Activated naive CD4-positive, alpha-beta T cell treated with Interleukin-2 at 50 U/mL for 16 hours (primary cell): ENCODE measurements around the gene CBARP.
"Not testable (repeated sequence)": the region's sequence is repeated elsewhere in the genome, so short reads cannot be mapped to it uniquely, and the experiment has no call there.

Source experiments
- DNase-seq: peaks from one replicate; pipeline ENCODE4 v3.0.0-alpha.2; 2020

The CBARP gene

DNA sequence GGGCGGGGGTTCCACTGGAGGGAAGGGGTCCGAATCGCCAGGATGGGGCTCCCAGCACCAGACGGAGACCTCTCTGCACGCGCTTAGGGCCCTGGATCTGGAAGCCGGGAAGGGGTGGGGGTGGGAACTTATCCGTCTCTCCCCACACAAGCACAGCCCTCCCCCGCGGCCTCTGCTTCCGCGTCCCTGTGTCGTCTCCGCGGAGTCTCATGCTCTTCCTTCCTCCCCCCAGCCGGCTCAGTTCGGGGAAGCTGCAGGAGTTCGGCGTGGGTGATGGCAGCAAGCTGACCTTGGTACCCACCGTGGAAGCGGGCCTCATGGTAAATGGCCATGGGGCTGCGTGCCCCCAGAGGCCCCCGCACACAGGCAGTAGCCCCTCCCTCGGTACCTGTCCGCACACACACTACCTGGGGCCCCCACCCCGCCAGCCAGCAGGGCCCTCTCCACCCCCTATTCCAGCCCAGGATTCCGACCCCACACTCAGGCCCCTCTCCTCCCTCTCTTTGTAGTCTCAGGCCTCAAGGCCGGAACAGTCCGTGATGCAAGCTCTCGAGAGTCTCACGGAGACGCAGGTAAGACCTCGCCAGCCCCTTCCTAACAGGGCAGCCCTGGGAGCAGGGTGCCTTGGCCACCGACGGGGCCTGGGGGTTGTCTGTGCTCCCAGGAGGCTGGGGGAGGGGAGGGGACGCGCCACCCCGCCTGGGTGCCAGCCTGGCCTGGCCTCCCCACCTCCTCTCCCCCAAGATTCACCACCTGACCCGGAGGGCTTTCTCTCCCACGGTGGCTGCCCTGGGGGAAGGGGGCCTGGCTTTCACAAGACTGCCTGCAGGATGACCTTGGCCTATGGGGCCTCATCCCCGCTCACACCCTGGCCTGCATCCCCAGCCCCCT, 13.8 kb upstream of the CBARP start:
- DNase-seq, result peak; percentile 63

DNA sequence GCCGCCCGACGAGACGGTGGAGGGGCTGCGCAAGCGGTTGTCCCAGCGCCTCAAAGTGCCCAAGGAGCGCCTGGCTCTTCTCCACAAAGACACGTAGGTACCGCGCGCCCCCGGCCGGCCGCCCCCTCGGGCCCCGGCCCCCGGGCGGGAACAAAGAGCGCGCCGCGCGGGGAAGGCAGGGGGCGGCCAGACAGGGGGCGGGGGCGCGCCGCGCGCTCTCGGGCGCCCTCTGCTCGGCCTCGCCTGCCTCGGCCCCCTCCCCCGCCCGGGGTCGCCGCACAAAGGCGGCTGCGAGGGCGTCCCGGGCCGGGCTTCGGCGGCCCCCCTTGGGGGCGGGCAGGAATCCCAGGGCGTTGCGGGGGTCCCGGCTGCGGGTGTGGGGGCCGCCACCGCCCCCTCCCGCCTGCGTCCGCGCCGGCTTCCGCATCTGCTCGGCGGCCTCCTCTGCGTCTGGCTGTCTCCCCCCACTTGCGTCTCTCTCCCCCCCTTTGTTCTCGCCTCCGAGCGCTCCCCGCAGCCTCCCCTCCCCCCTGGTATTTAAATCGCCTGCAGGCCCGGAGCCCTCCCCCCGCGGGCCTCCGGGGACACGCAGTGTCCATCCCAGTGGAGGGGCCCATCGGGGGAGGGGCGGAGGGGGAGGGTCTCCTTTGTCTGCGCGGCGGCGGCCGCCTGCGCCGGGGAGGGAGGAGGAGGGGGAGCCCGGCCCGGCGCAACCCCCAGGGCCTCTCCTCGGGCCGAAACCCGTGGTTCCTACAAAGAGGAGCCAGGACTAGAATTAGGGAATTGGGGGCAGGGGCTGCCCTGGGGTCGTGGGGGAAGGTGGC, 12.8 kb upstream of the CBARP start:
- peak; percentile 47 for DNase-seq

DNA sequence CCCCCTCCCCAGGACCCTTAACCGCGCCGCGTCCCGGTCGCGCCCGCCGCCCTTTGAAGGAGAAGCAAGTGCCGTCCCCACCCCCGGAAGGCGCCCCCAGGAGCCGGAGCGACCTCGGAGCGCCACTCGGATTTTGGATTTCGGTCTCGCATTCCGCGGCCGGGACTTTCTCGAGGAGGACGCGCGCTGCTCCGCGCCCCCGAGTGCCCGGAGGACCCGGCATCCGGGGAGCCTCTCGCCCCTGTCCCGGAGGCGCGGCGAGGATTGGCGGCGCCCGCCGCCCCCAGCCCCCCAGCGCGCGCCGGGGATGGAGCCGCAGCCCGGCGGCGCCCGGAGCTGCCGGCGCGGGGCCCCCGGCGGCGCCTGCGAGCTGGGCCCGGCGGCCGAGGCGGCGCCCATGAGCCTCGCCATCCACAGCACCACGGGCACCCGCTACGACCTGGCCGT, 12.2 kb upstream of the CBARP start:
- DNase-seq, result no peak

DNA sequence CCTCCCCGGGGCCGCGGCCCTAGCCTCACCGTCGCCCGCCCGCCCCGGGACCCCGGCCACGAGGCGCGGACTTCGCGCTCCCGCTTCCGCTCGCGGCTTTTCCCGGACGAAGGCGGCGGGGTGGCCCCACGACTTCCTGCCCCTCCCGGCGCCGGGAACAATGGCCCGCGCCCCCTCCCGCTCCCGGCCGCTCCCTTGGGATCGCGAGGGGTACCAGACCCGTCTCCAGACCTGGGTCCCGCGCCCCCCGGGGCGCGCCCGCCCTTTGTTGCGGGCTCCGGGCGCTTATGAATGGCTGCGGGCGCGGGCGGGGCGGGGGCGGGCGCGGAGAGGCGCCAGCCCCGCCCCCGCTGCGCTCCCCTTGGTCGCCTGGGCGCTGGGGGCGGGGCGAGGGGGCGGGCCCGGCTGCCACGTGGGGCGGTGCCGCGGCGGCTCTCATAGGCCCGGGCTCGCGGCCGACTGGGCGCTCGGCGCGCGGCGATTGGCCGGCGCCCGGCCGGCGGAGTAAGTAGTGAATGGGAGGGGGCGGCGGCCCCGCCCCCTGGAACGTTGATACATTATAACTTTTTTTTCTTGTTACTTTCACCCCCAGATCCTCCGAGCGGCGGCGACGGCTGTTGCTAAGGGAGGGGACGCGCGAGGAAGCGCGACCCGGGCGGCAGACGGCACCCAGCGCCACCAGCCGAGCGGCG, 11.6 kb upstream of the CBARP start:
- DNase-seq, result peak; percentile 94

DNA sequence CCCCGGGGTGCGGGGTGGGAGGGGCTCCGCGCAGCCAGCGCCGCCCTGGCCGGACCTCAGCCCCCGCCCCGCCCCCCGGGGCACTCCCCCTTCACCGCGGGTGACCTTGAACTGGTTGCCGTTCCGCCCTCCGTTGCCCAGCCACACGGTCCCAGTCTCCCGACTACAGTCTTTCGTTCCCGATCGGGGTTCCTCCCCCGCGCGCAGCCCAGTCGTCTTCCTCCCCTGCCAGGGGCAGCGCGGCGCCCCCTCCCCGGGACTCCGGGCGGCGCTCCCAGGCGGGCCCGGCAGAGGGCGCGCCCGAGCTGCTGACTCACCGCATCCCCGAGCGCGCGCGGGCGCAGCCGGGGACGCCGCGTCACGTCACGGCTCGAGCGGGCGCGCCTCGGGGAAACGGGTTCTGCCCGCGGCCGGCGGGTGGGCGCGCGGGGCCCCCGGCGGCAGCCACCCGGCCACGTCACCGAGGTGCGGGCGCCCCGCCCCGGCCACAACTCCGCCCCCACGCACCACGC, 11.0 kb upstream of the CBARP start:
- peak; percentile 85 for DNase-seq

DNA sequence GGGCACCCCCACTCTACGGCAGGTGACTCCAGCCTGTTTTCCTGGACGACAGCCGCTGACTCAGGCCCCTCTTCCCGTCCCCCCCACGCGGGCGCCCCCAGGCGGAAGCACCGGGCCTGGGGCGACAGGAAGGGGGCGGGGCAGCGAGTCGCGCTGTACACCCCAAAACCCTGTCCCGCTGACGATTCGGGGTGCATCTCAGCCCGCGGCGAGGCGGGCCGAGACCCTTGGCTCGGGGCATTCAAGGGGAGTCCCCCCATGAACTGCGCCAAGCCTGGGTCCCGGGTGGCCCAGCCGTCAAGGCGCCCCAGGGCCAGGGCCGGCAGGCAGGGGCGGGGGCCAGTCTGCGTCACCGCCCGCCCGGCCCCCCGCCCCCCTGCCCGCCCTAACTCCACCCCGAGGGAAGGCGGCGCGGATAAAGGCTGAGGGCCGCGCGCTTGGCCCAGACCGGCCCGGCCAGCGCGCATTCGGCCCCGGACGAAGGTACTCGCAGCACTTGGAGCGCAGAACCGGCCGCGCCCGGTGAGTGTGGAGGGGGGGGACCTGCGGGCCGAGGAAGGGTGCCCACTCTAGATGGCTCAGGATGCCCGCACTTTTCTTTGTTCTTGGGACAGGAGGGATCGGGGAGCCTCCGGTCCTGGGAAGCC, 10.5 kb upstream of the CBARP start, which contains the start of gene MIDN:
MIDN (plus strand) TSS at position 445 of the 647 bp plus-strand sequence. CDS start 1,714 bp downstream, outside the sequence.
- DNase-seq, result peak; percentile 69

DNA sequence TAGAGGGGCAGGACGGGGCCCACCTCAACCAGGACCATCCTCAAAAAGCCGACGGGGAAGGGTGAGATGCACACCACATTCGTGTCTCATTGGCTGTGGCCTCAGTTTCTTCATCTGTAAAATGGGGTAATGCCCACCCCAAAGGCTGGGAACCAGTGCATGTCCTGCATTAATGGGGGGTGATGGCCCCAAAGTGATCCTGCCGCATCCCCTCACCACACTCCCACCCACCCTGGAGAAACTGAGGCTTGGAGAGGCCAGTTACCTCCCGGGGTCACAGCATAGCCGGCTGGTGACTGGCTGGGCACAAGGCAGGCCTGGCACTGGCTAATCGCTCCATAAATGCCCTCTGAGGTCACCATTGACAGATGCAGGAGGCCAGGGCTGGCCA, 9.9 kb upstream of the CBARP start:
- DNase-seq, result no peak

DNA sequence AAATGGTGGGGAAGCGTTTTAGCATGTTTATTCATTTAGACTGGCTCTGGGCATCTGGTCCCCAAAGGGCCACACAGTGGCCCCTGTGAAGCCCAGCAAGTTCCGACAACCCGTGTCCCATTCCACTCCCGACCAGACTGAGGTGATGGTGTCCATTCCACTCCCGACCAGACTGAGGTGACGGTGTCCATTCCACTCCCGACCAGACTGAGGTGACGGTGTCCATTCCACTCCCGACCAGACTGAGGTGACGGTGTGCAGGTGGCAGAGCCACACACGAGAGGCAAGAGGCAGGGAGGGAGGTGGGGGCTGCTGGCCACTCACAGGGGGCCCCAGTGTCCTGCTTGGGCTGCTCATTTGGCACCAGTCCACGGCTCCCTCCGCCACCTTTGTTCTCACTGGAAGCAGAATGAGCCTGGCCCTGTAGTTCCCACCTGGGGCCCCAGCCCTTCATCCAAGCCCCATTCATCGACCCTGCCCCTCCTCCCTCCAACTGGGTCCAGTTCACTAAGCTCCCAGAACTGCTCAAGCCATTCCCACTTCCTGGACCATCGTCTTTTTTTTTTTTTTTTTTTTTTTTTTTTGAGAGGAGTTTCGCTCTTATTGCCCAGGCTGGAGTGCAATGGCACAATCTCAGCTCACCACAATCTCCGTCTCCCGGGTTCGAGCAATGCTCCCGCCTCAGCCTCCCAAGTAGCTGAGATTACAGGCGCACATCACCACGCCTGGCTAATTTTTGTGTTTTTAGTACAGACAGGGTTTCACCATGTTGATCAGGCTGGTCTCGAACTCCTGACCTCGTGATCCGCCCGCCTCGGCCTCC, 8.7 kb upstream of the CBARP start:
- DNase-seq, result not testable (repeated sequence)

DNA sequence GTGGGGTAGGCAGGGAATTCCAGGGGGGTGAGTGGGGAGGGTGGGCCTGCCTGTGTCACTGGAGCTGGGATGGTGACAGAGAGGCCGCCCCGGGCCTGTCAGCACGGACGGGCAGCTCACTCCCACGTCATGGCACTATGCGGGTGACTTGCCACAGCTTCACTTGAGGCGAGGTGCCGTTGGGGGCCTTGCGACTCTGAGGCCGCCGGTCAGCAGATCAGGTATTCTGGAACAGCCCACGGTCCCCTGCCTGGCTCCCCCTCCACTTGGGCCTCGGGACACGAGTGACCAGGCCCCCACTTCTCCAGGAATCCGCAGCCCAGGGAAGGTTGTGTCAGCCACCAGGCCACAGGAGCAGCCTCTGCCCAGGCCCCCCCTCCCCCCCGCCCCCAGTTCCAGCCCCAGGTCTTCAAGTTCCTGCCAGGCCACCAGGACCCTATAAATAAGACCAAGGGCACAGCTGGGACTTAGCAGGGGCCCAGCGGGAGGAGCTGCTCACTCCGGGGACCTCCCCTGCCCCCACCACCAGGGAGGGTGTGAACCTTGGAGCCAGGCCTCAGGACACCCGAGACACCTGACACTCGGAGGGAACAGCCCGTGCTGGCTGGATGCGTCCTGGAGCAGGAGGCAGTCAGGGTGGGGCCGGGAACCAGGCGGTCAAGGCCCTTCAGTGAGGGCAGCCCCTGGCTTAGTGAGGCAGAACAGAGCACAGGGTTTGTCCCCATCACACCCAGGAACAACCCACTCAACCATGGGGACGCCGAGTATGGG, 7.9 kb upstream of the CBARP start:
- DNase-seq, result no peak

DNA sequence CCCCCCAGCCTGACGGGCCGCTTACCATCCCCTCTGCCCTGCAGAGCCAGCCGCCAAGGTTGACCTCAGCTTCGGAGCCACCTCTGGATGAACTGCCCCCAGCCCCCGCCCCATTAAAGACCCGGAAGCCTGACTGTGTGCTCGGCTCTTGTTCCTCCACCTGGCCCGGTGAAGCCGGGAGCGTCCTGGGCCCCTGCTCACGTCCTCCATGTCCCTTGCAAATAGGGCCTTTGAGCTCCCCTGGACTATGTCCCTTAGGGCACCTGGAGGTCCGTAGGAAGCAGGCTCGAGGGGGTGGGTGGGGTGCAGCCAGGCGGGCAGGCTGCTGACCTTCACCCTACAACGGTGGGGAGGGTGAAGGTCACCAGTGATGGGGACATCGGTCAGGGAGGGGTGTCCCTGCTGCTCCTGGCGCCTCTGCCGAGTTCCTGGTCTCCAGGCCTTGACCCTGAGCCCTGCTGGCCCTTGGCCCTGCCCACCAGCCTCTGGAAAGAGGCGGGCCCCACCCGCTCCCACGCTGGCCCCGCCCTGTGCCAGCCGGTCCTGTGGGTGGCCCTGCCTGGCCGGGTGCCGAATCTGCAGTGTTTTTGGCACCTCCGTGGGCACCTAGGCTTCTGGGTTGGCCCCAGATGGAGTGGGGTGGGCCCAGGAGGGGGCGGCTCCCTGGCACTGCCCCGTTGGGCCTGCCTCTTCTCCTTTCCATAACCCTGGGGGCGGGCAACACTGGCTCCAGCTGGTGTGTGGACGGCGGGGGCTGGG, 7.1 kb upstream of the CBARP start:
- DNase-seq, result no peak

DNA sequence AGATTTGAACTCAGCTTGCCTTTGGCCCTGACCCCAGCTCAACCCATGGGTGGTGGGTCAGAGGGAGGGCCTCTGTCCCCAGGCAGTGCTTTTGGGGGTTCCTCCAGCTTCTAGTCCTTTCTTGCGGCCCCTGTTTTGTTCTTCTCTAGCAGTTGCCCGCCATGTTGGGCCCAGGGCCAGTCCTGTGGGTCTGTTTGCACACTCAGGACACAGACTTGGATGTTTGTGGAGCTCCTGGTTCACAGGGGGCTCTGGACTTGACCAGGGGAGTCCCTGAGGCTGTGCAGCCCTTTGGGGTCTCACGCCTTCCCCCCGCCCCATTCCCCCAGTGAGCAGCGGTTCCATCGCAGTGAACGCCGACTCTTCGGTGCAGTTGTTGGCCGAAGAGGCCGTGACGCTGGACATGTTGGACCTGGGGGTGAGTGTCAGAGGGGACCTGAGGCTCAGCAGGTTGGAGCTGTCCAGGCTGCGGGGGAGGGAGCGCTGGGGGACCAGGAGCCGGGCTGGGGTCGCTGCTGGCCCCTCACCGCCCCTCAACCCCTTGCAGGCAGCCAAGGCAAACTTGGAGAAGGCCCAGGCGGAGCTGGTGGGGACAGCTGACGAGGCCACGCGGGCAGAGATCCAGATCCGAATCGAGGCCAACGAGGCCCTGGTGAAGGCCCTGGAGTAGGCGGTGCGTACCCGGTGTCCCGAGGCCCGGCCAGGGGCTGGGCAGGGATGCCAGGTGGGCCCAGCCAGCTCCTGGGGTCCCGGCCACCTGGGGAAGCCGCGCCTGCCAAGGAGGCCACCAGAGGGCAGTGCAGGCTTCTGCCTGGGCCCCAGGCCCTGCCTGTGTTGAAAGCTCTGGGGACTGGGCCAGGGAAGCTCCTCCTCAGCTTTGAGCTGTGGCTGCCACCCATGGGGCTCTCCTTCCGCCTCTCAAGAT, 6.2 kb upstream of the CBARP start:
- DNase-seq, result peak; percentile 86

DNA sequence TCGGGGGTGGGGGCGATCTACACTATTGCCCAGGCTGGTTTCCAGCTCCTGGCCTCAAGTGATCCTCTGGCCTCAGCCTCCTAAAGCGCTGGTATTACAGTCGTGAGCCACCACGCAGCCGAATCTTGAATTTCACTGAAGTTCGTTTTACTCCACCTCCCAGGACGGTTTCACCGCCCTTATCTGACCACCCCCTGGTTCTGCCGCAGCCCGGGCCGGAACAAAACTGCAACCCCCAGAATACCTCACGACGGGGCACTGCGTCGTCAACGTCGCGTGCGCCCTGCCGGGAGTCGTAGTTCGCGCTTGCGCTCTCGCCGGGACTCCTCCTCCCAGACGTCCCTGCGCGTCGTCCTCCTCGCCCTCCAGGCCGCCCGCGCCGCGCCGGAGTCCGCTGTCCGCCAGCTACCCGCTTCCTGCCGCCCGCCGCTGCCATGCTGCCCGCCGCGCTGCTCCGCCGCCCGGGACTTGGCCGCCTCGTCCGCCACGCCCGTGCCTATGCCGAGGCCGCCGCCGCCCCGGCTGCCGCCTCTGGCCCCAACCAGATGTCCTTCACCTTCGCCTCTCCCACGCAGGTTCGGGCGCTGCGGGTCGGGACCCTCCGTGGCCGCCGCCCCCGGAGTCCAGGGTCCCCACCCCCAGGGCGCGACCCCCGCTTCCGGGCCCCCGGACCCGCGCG, 3.8 kb upstream of the CBARP start, which contains the start of gene ATP5F1D:
ATP5F1D (plus strand) TSS at position 335 of the 679 bp plus-strand sequence; CDS start at position 435, 100 bp downstream.
- peak; percentile 94 for DNase-seq

DNA sequence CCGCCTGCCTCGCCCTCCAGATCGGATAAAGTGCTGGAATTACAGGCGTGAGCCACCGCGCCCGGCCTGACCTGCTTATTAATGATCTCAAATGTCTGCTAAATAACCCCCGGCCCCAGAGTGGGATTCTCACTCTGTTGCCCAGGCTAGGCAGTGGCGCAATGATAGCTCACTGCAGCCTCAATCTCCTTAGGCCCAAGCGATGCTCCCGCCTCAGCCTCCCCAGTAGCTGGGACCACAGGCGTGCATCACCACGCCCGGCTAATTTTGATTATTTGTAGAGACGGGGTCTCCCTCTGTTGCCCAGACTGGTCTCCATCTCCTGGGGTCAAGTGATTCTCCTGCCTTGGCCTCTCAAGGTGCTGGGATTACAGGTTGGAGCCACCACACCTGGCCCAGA, 3.1 kb upstream of the CBARP start:
- no peak for DNase-seq

DNA sequence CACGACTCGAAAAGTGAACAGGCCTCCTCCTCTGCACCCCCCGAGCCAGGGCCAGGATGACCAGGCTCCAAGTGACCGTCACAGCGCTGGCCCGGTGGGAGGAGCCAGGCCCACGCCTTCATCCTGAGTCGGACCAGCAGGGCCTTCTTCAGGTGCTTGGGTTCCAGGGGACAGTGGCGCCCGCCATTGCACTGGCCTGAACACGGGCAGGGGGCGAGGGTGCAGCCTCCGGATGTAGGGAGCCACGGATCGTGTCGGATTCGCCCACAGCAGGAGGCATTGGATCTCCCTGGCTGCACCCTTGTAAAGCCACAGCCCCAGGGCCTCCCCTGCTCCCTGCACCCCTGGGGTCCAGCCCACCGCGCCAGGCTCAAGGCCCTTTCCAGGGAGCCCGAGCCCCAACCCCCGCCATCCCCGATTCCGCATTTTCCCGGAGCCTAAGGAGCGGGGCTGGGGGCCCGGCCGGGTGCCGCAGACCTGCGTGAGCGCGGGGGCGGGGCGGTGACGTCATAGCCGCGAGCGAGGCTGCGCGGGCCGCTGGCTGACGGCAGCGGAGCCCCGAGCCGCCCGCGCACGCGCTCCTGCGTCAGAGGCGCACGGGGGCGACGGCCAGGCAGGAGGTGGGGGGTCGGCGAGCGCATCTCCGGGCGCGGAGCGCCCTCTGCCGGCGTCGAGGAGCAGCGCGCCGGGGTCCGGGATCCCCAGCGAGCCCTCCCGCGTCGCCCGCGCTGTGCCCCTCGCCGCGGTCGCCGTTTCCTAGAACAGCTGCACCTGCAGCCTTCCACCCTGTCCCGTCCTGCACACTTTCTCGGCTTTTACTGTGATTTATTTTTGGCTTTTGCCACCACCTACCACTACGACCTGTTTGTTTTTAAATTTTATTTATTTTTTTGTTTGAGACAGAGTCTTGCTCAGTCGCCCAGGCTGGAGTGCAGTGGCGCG, 2.3 kb upstream of the CBARP start:
- DNase-seq, result peak; percentile 93

DNA sequence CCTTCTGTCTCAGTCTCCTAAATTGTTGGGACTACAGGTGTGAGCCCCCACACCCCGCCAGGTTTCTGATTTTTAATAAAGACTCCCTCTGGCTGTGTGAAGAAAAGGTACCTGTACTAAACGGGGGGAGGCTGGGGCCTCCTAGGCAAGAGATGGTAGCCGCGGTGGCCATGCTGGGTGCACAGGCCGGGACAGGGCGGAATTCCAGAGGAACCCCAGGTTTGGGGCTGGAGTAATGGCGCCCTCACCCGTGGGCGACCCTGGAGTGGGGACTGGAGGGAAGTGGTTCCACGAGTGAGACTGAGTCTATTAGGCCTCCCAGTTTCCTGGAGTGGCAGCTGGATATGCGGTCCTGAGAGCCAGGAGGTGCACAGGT, 1.6 kb upstream of the CBARP start:
- no peak for DNase-seq

DNA sequence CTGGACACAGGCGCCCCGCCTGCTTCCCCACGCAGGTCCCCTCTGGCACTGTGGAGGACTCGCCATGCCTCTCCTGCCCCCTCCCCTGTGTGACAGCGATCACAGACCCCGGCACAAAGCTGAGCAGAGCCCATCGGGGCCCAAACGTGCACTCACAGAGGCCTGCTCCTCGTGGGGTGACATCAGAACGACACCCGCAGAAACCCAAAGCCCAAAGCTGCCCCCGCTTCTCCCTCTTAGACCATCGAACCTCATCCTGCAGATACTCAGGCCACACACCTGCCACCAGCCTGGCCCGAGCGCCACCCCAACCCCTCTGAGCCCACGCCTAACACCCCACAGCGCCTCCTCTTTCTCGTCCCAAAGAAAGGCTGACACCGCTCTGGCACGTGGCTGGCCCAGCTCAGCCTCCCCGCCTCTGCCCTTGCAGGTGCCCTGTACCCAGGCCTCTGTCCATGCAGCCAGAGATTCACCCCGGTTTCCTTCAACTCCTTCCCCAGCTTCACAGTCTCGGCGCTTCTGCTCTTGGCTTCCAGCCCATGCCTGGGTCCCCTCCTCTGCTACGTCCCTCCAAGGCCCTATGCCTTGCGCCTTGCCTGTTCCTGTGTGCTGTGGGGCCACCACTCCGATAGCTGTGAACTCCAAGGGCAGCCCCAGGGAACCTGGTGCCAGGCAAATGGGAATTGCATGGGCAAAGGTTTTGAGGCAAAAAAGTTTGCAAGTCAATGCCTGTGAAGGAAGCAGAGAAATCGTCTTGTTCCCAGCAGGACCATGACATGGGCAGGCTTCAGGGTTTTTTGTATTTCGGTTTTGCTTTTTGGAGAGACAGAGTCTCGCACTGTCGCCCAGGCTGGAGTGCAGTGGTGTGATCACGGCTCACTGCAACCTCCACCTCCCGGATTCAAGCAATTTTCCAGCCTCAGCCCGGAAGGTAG, 831 bp upstream of the CBARP start:
- no peak for DNase-seq
